Fibroblast of lung (primary cell): ENCODE results near the gene OR10A7.

Source experiments
- EZH2 ChIP-seq: IDR thresholded peaks from 2 replicates; pipeline ENCODE4 v1.5.1; 2012; ENCODE audit warnings: low read length, control low read depth, mild to moderate bottlenecking; ENCODE audit errors: missing control alignments
- TF ChIP-seq, protein P1 (sequence below), 2 donors: IDR thresholded peaks in 1 of 2; conservative IDR thresholded peaks in 1 of 2; 1 replicate in 1 of 2; 2 replicates in 1 of 2; pipeline ENCODE4 v1.5.1; 2011 to 2012; ENCODE audit warnings: low read length in 2 of 2, control low read depth in 1 of 2, inconsistent platforms in 1 of 2, low read depth in 1 of 2, mild to moderate bottlenecking in 1 of 2

DNA sequence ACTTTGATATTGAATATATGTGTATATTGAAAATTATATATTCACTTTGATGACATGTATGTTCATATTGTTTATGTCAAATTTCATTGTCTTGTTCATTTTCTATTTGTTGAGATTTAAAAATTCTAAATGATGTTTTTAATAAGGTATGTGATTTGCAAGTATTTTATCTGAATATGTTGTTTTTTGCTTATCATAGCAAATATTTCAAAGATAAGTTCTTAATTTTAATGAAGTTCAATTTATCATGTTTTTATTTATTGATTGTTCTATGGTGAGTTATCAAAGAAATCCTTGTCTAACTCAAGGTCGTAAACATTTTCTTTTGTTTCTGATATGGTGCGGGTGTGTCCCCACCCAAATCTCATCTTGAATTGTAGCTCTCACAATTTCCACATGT lies 49.4 kb upstream of the OR10A7 start:
- TF ChIP-seq, protein P1, sequence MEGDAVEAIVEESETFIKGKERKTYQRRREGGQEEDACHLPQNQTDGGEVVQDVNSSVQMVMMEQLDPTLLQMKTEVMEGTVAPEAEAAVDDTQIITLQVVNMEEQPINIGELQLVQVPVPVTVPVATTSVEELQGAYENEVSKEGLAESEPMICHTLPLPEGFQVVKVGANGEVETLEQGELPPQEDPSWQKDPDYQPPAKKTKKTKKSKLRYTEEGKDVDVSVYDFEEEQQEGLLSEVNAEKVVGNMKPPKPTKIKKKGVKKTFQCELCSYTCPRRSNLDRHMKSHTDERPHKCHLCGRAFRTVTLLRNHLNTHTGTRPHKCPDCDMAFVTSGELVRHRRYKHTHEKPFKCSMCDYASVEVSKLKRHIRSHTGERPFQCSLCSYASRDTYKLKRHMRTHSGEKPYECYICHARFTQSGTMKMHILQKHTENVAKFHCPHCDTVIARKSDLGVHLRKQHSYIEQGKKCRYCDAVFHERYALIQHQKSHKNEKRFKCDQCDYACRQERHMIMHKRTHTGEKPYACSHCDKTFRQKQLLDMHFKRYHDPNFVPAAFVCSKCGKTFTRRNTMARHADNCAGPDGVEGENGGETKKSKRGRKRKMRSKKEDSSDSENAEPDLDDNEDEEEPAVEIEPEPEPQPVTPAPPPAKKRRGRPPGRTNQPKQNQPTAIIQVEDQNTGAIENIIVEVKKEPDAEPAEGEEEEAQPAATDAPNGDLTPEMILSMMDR (conservative IDR thresholded peaks at IDR 0.05 in 1 of 2, IDR thresholded peaks at IDR 0.05 in 1 of 2; ENCODE audit: low read depth in 1 of 2, low read length in 2 of 2) = no peak
- TF ChIP-seq EZH2 = no peak
